ENCODE results near the gene PHEX. TPM values are rescaled to one million over a fixed set of nuclear protein-coding genes. Genes with fewer than 3 reads are reported as not detected.

PHEX gene
- total RNA-seq, 2 experiments from 2014 or later, result 3.0 to 3.7 TPM

GRCh38 chrX:22159071-22159470 lies 126.9 kb downstream of the PHEX start:
- POLR2A ChIA-PET, result no interaction called here
- ATAC-seq (no peak), DNase-seq (no peak)
- no peak overlapping the region for H3K27ac Mint-ChIP-seq
- no peaks in the 10 kb centered on the region for H3K27me3 Mint-ChIP-seq
- H3K4me3 Mint-ChIP-seq, result no peak overlapping the region
- H3K4me1 Mint-ChIP-seq, result no peaks in the 10 kb centered on the region
- no peaks in the 10 kb centered on the region for H3K9me3 Mint-ChIP-seq (ENCODE audit: low read depth)
- CTCF ChIA-PET, result interaction anchor here (0.9 kb wide), 1 partner anchor 23 kb away, joined by 3 read pairs; no protein-coding TSS in a partner anchor
- H3K36me3 Mint-ChIP-seq (ENCODE audit: low read depth), result no peaks in the 10 kb centered on the region
- intact Hi-C loops (cut with DNase I, micrococcal nuclease), result no loop called here

DNA sequence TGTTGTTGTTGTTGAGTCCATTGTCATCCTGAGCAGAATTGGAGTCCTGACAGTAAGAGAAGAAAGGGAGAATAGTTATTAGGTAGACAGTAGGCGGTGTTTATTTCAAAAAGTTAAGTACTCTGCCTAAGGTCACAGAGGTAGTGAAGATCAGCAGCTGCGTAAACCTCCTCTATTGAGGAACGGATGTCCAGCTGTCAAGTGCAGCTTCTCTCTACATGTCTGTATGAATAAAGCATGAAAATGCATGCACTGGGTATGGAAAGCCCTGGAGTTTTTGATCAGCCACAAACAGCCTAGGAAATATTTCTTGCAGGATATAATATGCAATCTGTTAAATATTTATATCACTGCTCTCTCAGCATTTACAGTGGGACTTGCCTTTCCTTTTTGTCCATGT lies 131.2 kb downstream of the PHEX start:
- DNase-seq (no peak), ATAC-seq (no peak)
- Mint-ChIP-seq H3K4me3 (no peak overlapping the region), H3K27me3 (no peaks in the 10 kb centered on the region), H3K9me3 (ENCODE audit: low read depth) (no peaks in the 10 kb centered on the region), H3K4me1 (no peaks in the 10 kb centered on the region), H3K27ac (no peak overlapping the region), H3K36me3 (ENCODE audit: low read depth) (no peaks in the 10 kb centered on the region)
- intact Hi-C loops (cut with DNase I, micrococcal nuclease), result no loop called here
- POLR2A ChIA-PET, result no interaction called here
- CTCF ChIA-PET, result no interaction called here

- intact Hi-C loops (cut with DNase I, micrococcal nuclease), result no loop called here
- POLR2A ChIA-PET, result no interaction called here
- no peak for ATAC-seq
- DNase-seq, result no peak
- Mint-ChIP-seq H3K4me1 (no peaks in the 10 kb centered on the region), H3K36me3 (ENCODE audit: low read depth) (no peaks in the 10 kb centered on the region), H3K27ac (no peak overlapping the region), H3K27me3 (no peaks in the 10 kb centered on the region), H3K9me3 (ENCODE audit: low read depth) (no peaks in the 10 kb centered on the region), H3K4me3 (no peak overlapping the region)
- CTCF ChIA-PET, result no interaction called here
Measured at GRCh38 chrX:22164770-22165388, 132.8 kb downstream of the PHEX start.

GRCh38 chrX:22165732-22166457 lies 133.8 kb downstream of the PHEX start:
- CTCF ChIA-PET, result no interaction called here
- intact Hi-C loops (cut with DNase I, micrococcal nuclease), result no loop called here
- DNase-seq (no peak), ATAC-seq (no peak)
- POLR2A ChIA-PET, result no interaction called here
- Mint-ChIP-seq H3K27me3 (no peaks in the 10 kb centered on the region), H3K9me3 (ENCODE audit: low read depth) (no peaks in the 10 kb centered on the region), H3K27ac (no peak overlapping the region), H3K4me3 (no peak overlapping the region), H3K36me3 (ENCODE audit: low read depth) (no peaks in the 10 kb centered on the region), H3K4me1 (no peaks in the 10 kb centered on the region)

GRCh38 chrX:22171287-22172060 lies 139.3 kb downstream of the PHEX start:
- DNase-seq (peak; percentile 3), ATAC-seq (no peak)
- Mint-ChIP-seq H3K4me3 (no peak overlapping the region), H3K36me3 (ENCODE audit: low read depth) (no peaks in the 10 kb centered on the region), H3K27ac (no peak overlapping the region), H3K9me3 (ENCODE audit: low read depth) (no peaks in the 10 kb centered on the region), H3K27me3 (no peaks in the 10 kb centered on the region), H3K4me1 (no peaks in the 10 kb centered on the region)
- ChIA-PET POLR2A (no interaction called here), CTCF (no interaction called here)
- intact Hi-C loops (cut with DNase I, micrococcal nuclease), result no loop called here

DNA sequence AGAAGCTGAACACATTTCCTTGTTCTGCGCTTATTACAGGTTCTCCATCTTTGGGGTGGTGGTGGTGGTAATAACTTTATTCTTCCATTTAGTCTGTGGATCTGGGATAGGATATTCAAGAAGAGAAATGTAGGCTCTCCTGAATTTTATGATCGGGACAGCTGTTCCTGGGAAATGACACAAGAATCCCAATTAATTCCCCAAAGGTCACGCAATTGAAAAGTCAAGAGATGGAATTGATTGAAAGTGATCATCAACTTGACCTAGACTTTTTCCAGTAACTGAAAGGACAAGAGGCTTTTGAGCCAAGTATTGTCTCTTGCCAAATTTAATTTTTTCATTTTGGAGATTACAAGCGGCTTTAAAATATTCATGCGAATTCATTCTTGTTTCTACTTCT lies 141.8 kb downstream of the PHEX start:
- Mint-ChIP-seq H3K9me3 (ENCODE audit: low read depth) (no peaks in the 10 kb centered on the region), H3K36me3 (ENCODE audit: low read depth) (no peaks in the 10 kb centered on the region), H3K4me3 (no peak overlapping the region), H3K27ac (no peak overlapping the region), H3K4me1 (no peaks in the 10 kb centered on the region), H3K27me3 (no peaks in the 10 kb centered on the region)
- ChIA-PET CTCF (interaction anchor here (1.4 kb wide), 1 partner anchor 189 kb away, joined by 3 read pairs; no protein-coding TSS in a partner anchor), POLR2A (no interaction called here)
- ATAC-seq, result no peak
- intact Hi-C loops (cut with DNase I, micrococcal nuclease), result no loop called here
- DNase-seq, result no peak

GRCh38 chrX:22177950-22178515 lies 145.9 kb downstream of the PHEX start:
- no peaks in the 10 kb centered on the region for H3K27me3 Mint-ChIP-seq
- ATAC-seq, result no peak
- intact Hi-C loops (cut with DNase I, micrococcal nuclease), result no loop called here
- ChIA-PET CTCF (interaction anchor here (1.8 kb wide), 1 partner anchor 42 kb away, joined by 6 read pairs; no protein-coding TSS in a partner anchor), POLR2A (no interaction called here)
- H3K36me3 Mint-ChIP-seq (ENCODE audit: low read depth), result no peaks in the 10 kb centered on the region
- H3K27ac Mint-ChIP-seq, result no peak overlapping the region
- H3K9me3 Mint-ChIP-seq (ENCODE audit: low read depth), result no peaks in the 10 kb centered on the region
- no peak overlapping the region for H3K4me3 Mint-ChIP-seq
- DNase-seq, result no peak
- H3K4me1 Mint-ChIP-seq, result no peaks in the 10 kb centered on the region

DNA sequence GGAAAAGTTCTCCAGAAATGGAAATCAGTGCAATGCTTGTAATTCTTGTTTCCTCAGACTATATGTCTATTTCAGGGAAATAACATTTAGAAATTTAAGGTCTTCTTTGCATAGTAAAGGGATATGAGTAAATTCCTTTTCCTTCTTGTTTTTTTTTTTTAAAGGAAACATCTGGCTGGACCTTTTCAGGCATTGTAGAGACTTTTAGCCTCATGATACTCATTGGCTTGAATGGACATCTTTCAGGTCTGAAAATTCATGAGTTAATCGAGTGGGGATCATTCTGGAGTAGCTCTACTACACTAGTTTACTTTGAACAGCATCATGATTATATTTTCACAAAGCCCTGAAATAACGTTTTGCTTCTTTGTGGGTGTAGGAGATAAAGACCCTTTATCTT lies 152.0 kb downstream of the PHEX start:
- Mint-ChIP-seq H3K4me1 (no peaks in the 10 kb centered on the region), H3K27ac (no peak overlapping the region), H3K9me3 (ENCODE audit: low read depth) (no peaks in the 10 kb centered on the region), H3K36me3 (ENCODE audit: low read depth) (no peaks in the 10 kb centered on the region), H3K27me3 (no peaks in the 10 kb centered on the region), H3K4me3 (no peak overlapping the region)
- DNase-seq, result no peak
- intact Hi-C loops (cut with DNase I, micrococcal nuclease), result no loop called here
- ATAC-seq, result no peak
- CTCF ChIA-PET, result no interaction called here
- POLR2A ChIA-PET, result no interaction called here

DNA sequence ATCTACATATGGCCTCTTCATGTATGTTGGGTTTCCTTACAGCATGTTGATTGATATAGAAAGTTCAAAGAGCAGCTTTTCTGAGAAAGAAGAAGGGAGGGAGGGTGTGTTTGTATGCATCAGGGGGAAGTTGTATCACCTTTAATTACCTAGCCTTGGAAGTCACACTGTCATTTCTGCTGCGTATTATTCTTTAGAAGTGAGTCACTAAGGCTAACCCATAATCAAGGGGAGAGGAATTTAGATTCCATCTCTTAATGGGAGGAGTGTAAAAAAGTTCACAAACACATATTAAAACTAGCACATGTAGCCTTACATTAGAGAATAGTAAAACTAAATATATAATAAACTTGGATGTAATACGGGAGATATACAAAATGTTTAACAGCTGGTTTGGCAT lies 154.0 kb downstream of the PHEX start:
- H3K36me3 Mint-ChIP-seq (ENCODE audit: low read depth), result no peaks in the 10 kb centered on the region
- intact Hi-C loops (cut with DNase I, micrococcal nuclease), result no loop called here
- no peaks in the 10 kb centered on the region for H3K4me1 Mint-ChIP-seq
- POLR2A ChIA-PET, result interaction anchor here (0.6 kb wide), 1 partner anchor 538 kb away, joined by 4 read pairs; no protein-coding TSS in a partner anchor
- peak; percentile 36 for ATAC-seq
- no peaks in the 10 kb centered on the region for H3K9me3 Mint-ChIP-seq (ENCODE audit: low read depth)
- no peak overlapping the region for H3K4me3 Mint-ChIP-seq
- no peaks in the 10 kb centered on the region for H3K27me3 Mint-ChIP-seq
- CTCF ChIA-PET, result no interaction called here
- H3K27ac Mint-ChIP-seq, result no peak overlapping the region
- no peak for DNase-seq

DNA sequence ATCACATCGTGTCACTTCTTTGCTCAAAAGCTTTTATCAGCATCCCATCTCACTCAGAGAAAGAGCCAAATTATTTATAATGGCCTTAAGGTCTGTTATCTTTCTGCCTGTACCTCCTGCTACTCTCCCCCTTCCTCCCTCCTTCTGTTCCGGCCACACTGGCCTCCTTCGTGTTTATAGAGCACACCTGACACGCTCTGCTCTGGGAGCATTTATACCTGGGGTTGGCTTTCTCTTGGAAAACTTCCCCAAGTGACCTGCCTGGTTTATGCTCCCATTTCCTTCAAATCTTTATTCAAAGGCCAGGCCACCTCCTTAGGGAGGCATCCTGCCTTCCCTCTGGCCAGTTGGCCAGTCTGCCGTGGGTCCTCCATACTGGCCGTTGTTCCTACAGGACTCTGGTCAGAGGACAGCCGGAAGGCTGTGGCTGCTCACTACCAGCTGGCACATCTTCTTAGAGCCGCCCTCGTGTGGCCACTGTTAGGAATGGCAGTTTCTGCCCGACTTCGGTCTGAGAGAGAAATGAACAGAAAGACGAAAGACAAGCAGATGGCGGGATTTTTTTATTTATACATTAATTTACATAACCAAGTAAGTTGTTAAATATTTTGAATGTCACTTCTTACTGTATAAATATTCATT lies 160.4 kb downstream of the PHEX start:
- Mint-ChIP-seq H3K27ac (no peak overlapping the region), H3K4me3 (no peak overlapping the region), H3K4me1 (peaks cover 8% of the 10 kb centered on the region), H3K9me3 (ENCODE audit: low read depth) (no peaks in the 10 kb centered on the region), H3K36me3 (ENCODE audit: low read depth) (peaks cover 3% of the 10 kb centered on the region), H3K27me3 (no peaks in the 10 kb centered on the region)
- peak; percentile 73 for DNase-seq
- CTCF ChIA-PET, result interaction anchor here (1.4 to 2.3 kb wide), 2 partner anchors 57 to 207 kb away, joined by 5 to 11 read pairs; no protein-coding TSS in a partner anchor
- POLR2A ChIA-PET, result no interaction called here
- intact Hi-C loops (cut with DNase I, micrococcal nuclease), result loop anchor here (1.0 to 10.0 kb wide), 6 partner anchors 56 to 1712 kb away; partner anchors contain the start of genes MBTPS2 (in 2 of the 2), APOO (in 1 of the 2) and CXorf58 (in 1 of the 2)
- ATAC-seq, result peak; percentile 36

All from activated CD4-positive, alpha-beta T cell treated with anti-CD3 and anti-CD28 coated beads for 36 hours (primary cell).